WTC11 (cell line): ENCODE measurements around the gene RSPH3. TPM values are rescaled to one million over a fixed set of nuclear protein-coding genes. Genes with fewer than 3 reads are reported as not detected.
"Not testable (repeated sequence)": the region's sequence is repeated elsewhere in the genome, so short reads cannot be mapped to it uniquely, and the experiment has no call there.

Experiments used
- ATAC-seq: fragments of 200-7000 bp; cut with Tn5 transposase; 2 replicates; pipeline ENCODE4 v1.10.0; 2021; ENCODE audit warnings: mild to moderate bottlenecking, moderate library complexity
- CTCF ChIA-PET: fragments of 300-600 bp; sonication (Branson Sonifier 250); formaldehyde crosslinking; loops from one replicate; lab custom pipeline; 2021; ENCODE audit warnings: antibody characterized with exemption; lab: Charles Lee
- POLR2A ChIA-PET: fragments of 350-600 bp; sonication (Branson Sonifier 250); formaldehyde crosslinking; loops from one replicate; lab custom pipeline; 2021; ENCODE audit warnings: antibody characterized with exemption; lab: Charles Lee
- DNase-seq: peaks from one replicate; pipeline ENCODE4 v3.0.0; 2021; ENCODE audit warnings: low spot score
- H3K27ac Mint-ChIP-seq: 2 replicates; pipeline ENCODE4 v1.8.0; 2021; ENCODE audit warnings: mixed read lengths
- H3K27me3 Mint-ChIP-seq: 2 replicates; pipeline ENCODE4 v1.8.0; 2021; ENCODE audit warnings: low read depth, mild to moderate bottlenecking, moderate library complexity, mixed read lengths
- H3K36me3 Mint-ChIP-seq: 2 replicates; pipeline ENCODE4 v1.8.0; 2021; ENCODE audit warnings: mixed read lengths
- H3K4me1 Mint-ChIP-seq: 2 replicates; pipeline ENCODE4 v1.8.0; 2022; ENCODE audit warnings: mixed read lengths
- H3K4me3 Mint-ChIP-seq: 2 replicates; pipeline ENCODE4 v1.8.0; 2021; ENCODE audit warnings: mild to moderate bottlenecking, moderate library complexity, mixed read lengths
- H3K9me3 Mint-ChIP-seq: 2 replicates; pipeline ENCODE4 v1.8.0; 2021; ENCODE audit warnings: mixed read lengths
- CBFB ChIP-seq: sonication (generic); formaldehyde crosslinking; IDR thresholded peaks from 2 replicates; pipeline ENCODE4 v1.8.1; 2022; ENCODE audit warnings: mild to moderate bottlenecking, low read depth, missing genetic modification reagents
- ELF4 ChIP-seq: sonication (generic); formaldehyde crosslinking; IDR thresholded peaks from 2 replicates; pipeline ENCODE4 v1.8.1; 2022; ENCODE audit warnings: low read depth, mild to moderate bottlenecking, moderate library complexity, missing genetic modification reagents
- ESRRA ChIP-seq: sonication (generic); formaldehyde crosslinking; IDR thresholded peaks from 2 replicates; pipeline ENCODE4 v1.8.1; 2022; ENCODE audit warnings: mild to moderate bottlenecking, missing genetic modification reagents, borderline replicate concordance
- GTF2I ChIP-seq: fragments of 250-450 bp; sonication (Bioruptor Pico); conservative IDR thresholded peaks from 2 replicates; pipeline ENCODE4 v1.4.0; 2021; ENCODE audit warnings: mild to moderate bottlenecking
- MXD4 ChIP-seq: fragments of 250-450 bp; sonication (Bioruptor Pico); IDR thresholded peaks from 2 replicates; pipeline ENCODE4 v1.8.0; 2021; ENCODE audit warnings: mild to moderate bottlenecking, moderate library complexity, borderline replicate concordance
- NFATC4 ChIP-seq: fragments of 250-450 bp; sonication (Bioruptor Pico); IDR thresholded peaks from 2 replicates; pipeline ENCODE4 v1.9.0; 2021; ENCODE audit warnings: mild to moderate bottlenecking
- NFE2L1 ChIP-seq: sonication (generic); formaldehyde crosslinking; IDR thresholded peaks from 2 replicates; pipeline ENCODE4 v1.8.1; 2023; ENCODE audit warnings: missing genetic modification reagents
- RORB ChIP-seq: fragments of 250-450 bp; sonication (Bioruptor Pico); IDR thresholded peaks from 2 replicates; pipeline ENCODE4 v1.9.0; 2021; ENCODE audit warnings: mild to moderate bottlenecking
- ZBTB21 ChIP-seq: sonication (generic); formaldehyde crosslinking; IDR thresholded peaks from 2 replicates; pipeline ENCODE4 v1.8.1; 2023; ENCODE audit warnings: mild to moderate bottlenecking, missing genetic modification reagents, borderline replicate concordance
- ZNF138 ChIP-seq: sonication (generic); formaldehyde crosslinking; conservative IDR thresholded peaks from 2 replicates; pipeline ENCODE4 v1.8.1; 2022; ENCODE audit warnings: mild to moderate bottlenecking, moderate library complexity, missing genetic modification reagents
- ZNF396 ChIP-seq: fragments of 250-450 bp; sonication (Bioruptor Pico); IDR thresholded peaks from 2 replicates; pipeline ENCODE4 v1.8.0; 2021; ENCODE audit warnings: mild to moderate bottlenecking, moderate library complexity, borderline replicate concordance
- ZNF423 ChIP-seq: fragments of 250-450 bp; sonication (Bioruptor Pico); IDR thresholded peaks from 2 replicates; pipeline ENCODE4 v2.1.2; 2022; ENCODE audit warnings: mild to moderate bottlenecking, moderate library complexity
- ZNF671 ChIP-seq: fragments of 250-450 bp; sonication (Bioruptor Pico); IDR thresholded peaks from 2 replicates; pipeline ENCODE4 v1.8.0; 2021; ENCODE audit warnings: mild to moderate bottlenecking
- total RNA-seq: library from RNA; stranded (reverse); gene quantifications from 3 replicates; pipeline ENCODE4 v1.2.3, GENCODE V29; 2021
- TF ChIP-seq, protein P1 (sequence below): sonication (generic); formaldehyde crosslinking; IDR thresholded peaks from 2 replicates; pipeline ENCODE4 v1.8.0; 2022; ENCODE audit warnings: mild to moderate bottlenecking, missing genetic modification reagents
- TF ChIP-seq, protein P2 (sequence below): sonication (generic); formaldehyde crosslinking; IDR thresholded peaks from 2 replicates; pipeline ENCODE4 v1.8.1; 2022; ENCODE audit warnings: low read depth, missing genetic modification reagents, borderline replicate concordance
- TF ChIP-seq, protein P3 (sequence below): sonication (generic); formaldehyde crosslinking; IDR thresholded peaks from 2 replicates; pipeline ENCODE4 v1.8.1; 2022; ENCODE audit warnings: missing genetic modification reagents, borderline replicate concordance
- TF ChIP-seq, protein P4 (sequence below): sonication (generic); formaldehyde crosslinking; IDR thresholded peaks from 2 replicates; pipeline ENCODE4 v1.8.1; 2023; ENCODE audit warnings: mild to moderate bottlenecking, missing genetic modification reagents, moderate library complexity
- TF ChIP-seq, protein P5 (sequence below): sonication (generic); formaldehyde crosslinking; conservative IDR thresholded peaks from 2 replicates; pipeline ENCODE4 v1.8.1; 2022; ENCODE audit warnings: mild to moderate bottlenecking, missing genetic modification reagents
- TF ChIP-seq, protein P6 (sequence below): sonication (generic); formaldehyde crosslinking; IDR thresholded peaks from 2 replicates; pipeline ENCODE4 v1.8.1; 2022; ENCODE audit warnings: mild to moderate bottlenecking, missing genetic modification reagents, moderate library complexity, borderline replicate concordance
- TF ChIP-seq, protein P7 (sequence below): sonication (generic); formaldehyde crosslinking; IDR thresholded peaks from 2 replicates; pipeline ENCODE4 v1.8.0; 2023; ENCODE audit warnings: mild to moderate bottlenecking, missing genetic modification reagents
- TF ChIP-seq, protein P8 (sequence below): sonication (generic); formaldehyde crosslinking; IDR thresholded peaks from 2 replicates; pipeline ENCODE4 v1.8.1; 2023; ENCODE audit warnings: mild to moderate bottlenecking, missing genetic modification reagents, moderate library complexity

Gene RSPH3
- total RNA-seq, 1 experiment from 2014 or later: 3.2 TPM

DNA sequence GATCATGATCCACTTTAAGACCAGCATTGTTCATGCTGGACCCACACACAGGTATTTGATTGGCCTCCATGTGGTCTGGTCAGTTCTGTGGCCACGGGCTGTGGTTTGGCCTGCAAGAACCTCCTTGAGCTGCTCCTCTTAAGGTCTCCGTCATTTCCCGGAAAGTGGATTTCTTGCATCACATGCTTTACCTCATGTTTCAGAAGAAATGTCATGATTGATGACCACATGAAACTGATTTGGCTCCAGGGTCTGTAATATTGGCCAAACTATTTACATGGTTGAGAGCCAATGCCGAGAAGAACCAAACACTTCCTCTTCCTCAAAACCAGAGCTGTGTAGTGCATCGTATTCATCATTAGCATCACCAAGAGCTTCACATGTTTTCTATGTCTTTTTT lies 13.2 kb upstream of the RSPH3 start:
- DNase-seq: no peak
- TF ChIP-seq ELF4 (CRISPR knock-in tag) (no peak), ZBTB21 (CRISPR knock-in tag) (no peak), CBFB (CRISPR knock-in tag) (no peak), ESRRA (CRISPR knock-in tag) (no peak), ZNF423 (CRISPR knock-in tag) (no peak), ZNF396 (CRISPR knock-in tag) (no peak), NFE2L1 (CRISPR knock-in tag) (no peak), MXD4 (CRISPR knock-in tag) (no peak)
- TF ChIP-seq, protein P1, sequence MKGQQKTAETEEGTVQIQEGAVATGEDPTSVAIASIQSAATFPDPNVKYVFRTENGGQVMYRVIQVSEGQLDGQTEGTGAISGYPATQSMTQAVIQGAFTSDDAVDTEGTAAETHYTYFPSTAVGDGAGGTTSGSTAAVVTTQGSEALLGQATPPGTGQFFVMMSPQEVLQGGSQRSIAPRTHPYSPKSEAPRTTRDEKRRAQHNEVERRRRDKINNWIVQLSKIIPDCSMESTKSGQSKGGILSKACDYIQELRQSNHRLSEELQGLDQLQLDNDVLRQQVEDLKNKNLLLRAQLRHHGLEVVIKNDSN: no peak
- TF ChIP-seq, protein P2, sequence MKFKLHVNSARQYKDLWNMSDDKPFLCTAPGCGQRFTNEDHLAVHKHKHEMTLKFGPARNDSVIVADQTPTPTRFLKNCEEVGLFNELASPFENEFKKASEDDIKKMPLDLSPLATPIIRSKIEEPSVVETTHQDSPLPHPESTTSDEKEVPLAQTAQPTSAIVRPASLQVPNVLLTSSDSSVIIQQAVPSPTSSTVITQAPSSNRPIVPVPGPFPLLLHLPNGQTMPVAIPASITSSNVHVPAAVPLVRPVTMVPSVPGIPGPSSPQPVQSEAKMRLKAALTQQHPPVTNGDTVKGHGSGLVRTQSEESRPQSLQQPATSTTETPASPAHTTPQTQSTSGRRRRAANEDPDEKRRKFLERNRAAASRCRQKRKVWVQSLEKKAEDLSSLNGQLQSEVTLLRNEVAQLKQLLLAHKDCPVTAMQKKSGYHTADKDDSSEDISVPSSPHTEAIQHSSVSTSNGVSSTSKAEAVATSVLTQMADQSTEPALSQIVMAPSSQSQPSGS (CRISPR knock-in tag): no peak
- TF ChIP-seq, protein P3, sequence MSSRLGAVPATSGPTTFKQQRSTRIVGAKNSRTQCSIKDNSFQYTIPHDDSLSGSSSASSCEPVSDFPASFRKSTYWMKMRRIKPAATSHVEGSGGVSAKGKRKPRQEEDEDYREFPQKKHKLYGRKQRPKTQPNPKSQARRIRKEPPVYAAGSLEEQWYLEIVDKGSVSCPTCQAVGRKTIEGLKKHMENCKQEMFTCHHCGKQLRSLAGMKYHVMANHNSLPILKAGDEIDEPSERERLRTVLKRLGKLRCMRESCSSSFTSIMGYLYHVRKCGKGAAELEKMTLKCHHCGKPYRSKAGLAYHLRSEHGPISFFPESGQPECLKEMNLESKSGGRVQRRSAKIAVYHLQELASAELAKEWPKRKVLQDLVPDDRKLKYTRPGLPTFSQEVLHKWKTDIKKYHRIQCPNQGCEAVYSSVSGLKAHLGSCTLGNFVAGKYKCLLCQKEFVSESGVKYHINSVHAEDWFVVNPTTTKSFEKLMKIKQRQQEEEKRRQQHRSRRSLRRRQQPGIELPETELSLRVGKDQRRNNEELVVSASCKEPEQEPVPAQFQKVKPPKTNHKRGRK (CRISPR knock-in tag): no peak
- TF ChIP-seq, protein P4, sequence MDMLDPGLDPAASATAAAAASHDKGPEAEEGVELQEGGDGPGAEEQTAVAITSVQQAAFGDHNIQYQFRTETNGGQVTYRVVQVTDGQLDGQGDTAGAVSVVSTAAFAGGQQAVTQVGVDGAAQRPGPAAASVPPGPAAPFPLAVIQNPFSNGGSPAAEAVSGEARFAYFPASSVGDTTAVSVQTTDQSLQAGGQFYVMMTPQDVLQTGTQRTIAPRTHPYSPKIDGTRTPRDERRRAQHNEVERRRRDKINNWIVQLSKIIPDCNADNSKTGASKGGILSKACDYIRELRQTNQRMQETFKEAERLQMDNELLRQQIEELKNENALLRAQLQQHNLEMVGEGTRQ (CRISPR knock-in tag): no peak
- H3K27me3 Mint-ChIP-seq: no peaks in the 10 kb centered on the region
- ChIA-PET CTCF (interaction anchor here (0.6 to 2.2 kb wide), 5 partner anchors 10 to 295 kb away, joined by 3 to 9 read pairs (median 4); no protein-coding TSS in a partner anchor), POLR2A (no interaction called here)
- no peak for ATAC-seq
- H3K36me3 Mint-ChIP-seq: no peaks in the 10 kb centered on the region
- no peak overlapping the region for H3K4me3 Mint-ChIP-seq
- no peak overlapping the region for H3K27ac Mint-ChIP-seq
- no peaks in the 10 kb centered on the region for H3K4me1 Mint-ChIP-seq
- peaks cover 7% of the 10 kb centered on the region for H3K9me3 Mint-ChIP-seq

DNA sequence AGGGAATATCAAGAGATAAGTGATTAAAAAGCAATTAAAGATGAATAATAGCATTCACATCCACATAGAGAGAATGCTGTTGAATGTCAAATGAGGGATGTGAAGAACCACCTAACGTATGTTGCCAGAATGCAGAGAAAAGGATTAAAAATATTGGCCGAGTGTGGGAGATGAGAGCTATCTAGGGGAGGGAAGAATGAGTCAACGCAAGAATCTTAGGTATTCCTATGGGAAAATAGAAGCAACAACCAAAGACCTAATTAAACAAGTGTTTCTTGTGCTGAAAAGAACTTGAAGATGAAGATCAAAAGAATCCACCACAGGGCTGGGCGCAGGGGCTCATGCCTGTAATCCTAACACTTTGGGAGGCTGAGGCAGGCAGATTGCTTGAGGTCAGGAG lies 12.2 kb upstream of the RSPH3 start:
- Mint-ChIP-seq H3K4me3 (no peak overlapping the region), H3K4me1 (no peaks in the 10 kb centered on the region), H3K9me3 (peaks cover 7% of the 10 kb centered on the region), H3K36me3 (no peaks in the 10 kb centered on the region), H3K27ac (no peak overlapping the region), H3K27me3 (no peaks in the 10 kb centered on the region)
- no peak for TF ChIP-seq ZNF671 (CRISPR knock-in tag)
- TF ChIP-seq, protein P5, sequence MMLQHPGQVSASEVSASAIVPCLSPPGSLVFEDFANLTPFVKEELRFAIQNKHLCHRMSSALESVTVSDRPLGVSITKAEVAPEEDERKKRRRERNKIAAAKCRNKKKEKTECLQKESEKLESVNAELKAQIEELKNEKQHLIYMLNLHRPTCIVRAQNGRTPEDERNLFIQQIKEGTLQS (CRISPR knock-in tag): no peak
- TF ChIP-seq, protein P6, sequence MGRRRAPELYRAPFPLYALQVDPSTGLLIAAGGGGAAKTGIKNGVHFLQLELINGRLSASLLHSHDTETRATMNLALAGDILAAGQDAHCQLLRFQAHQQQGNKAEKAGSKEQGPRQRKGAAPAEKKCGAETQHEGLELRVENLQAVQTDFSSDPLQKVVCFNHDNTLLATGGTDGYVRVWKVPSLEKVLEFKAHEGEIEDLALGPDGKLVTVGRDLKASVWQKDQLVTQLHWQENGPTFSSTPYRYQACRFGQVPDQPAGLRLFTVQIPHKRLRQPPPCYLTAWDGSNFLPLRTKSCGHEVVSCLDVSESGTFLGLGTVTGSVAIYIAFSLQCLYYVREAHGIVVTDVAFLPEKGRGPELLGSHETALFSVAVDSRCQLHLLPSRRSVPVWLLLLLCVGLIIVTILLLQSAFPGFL (CRISPR knock-in tag): no peak
- TF ChIP-seq NFATC4 (CRISPR knock-in tag): no peak
- TF ChIP-seq, protein P7, sequence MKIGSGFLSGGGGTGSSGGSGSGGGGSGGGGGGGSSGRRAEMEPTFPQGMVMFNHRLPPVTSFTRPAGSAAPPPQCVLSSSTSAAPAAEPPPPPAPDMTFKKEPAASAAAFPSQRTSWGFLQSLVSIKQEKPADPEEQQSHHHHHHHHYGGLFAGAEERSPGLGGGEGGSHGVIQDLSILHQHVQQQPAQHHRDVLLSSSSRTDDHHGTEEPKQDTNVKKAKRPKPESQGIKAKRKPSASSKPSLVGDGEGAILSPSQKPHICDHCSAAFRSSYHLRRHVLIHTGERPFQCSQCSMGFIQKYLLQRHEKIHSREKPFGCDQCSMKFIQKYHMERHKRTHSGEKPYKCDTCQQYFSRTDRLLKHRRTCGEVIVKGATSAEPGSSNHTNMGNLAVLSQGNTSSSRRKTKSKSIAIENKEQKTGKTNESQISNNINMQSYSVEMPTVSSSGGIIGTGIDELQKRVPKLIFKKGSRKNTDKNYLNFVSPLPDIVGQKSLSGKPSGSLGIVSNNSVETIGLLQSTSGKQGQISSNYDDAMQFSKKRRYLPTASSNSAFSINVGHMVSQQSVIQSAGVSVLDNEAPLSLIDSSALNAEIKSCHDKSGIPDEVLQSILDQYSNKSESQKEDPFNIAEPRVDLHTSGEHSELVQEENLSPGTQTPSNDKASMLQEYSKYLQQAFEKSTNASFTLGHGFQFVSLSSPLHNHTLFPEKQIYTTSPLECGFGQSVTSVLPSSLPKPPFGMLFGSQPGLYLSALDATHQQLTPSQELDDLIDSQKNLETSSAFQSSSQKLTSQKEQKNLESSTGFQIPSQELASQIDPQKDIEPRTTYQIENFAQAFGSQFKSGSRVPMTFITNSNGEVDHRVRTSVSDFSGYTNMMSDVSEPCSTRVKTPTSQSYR (CRISPR knock-in tag): no peak
- TF ChIP-seq ZNF138 (CRISPR knock-in tag): no peak
- TF ChIP-seq GTF2I (CRISPR knock-in tag): no peak
- TF ChIP-seq RORB (CRISPR knock-in tag): no peak
- TF ChIP-seq, protein P8, sequence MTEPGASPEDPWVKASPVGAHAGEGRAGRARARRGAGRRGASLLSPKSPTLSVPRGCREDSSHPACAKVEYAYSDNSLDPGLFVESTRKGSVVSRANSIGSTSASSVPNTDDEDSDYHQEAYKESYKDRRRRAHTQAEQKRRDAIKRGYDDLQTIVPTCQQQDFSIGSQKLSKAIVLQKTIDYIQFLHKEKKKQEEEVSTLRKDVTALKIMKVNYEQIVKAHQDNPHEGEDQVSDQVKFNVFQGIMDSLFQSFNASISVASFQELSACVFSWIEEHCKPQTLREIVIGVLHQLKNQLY (CRISPR knock-in tag): no peak
- ATAC-seq: no peak
- no peak for DNase-seq
- ChIA-PET CTCF (interaction anchor here (1.2 to 2.2 kb wide), 2 partner anchors 9 to 98 kb away, joined by 3 to 5 read pairs; no protein-coding TSS in a partner anchor), POLR2A (interaction anchor here (0.7 kb wide), 1 partner anchor 13 kb away, joined by 7 read pairs; no protein-coding TSS in a partner anchor)

DNA sequence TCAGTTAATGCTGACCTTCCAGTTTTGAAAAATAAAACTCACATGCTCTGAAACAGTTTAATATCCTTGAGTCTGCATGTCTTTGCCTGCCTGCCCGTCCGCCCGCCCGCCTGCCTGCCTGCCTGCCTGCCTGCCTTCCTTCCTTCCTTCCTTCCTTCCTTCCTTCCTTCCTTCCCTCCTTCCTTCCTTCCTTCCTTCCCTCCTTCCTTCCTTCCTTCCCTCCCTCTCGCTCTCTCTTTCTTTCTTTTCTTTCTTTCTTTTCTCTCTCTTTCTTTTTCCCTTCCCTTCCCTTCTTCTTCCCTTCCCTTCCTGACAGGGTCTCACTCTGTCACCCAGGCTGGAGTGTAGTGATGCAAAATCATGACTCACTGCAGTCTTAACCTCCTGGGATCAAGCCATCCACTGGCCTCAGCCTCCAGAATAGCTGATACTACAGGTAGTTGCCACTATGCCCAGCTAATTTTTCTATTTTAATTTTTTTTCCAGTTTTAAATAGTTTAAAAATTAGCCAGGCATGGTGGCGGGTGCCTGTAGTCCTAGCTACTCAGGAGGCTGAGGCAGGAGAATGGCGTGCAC lies 10.1 kb upstream of the RSPH3 start:
- not testable (repeated sequence) for H3K27me3 Mint-ChIP-seq, DNase-seq, H3K4me1 Mint-ChIP-seq, ATAC-seq, H3K4me3 Mint-ChIP-seq, H3K9me3 Mint-ChIP-seq, H3K36me3 Mint-ChIP-seq, H3K27ac Mint-ChIP-seq
- CTCF ChIA-PET: interaction anchor here (0.7 to 6.1 kb wide), 8 partner anchors 10 to 291 kb away, joined by 3 to 82 read pairs (median 13); partner anchors contain the start of gene RSPH3
- POLR2A ChIA-PET: interaction anchor here (1.3 kb wide), 1 partner anchor 10 kb away, joined by 4 read pairs; the partner anchor contains the start of gene RSPH3
